Measurements from ENCODE around the gene LCN1. TPM values are rescaled to one million over a fixed set of nuclear protein-coding genes. Genes with fewer than 3 reads are reported as not detected.
"Not testable (repeated sequence)": the region's sequence is repeated elsewhere in the genome, so short reads cannot be mapped to it uniquely, and the experiment has no call there.

The LCN1 gene
- polyA plus RNA-seq, 4 donors: 0.22 TPM; not detected in 3

DNA sequence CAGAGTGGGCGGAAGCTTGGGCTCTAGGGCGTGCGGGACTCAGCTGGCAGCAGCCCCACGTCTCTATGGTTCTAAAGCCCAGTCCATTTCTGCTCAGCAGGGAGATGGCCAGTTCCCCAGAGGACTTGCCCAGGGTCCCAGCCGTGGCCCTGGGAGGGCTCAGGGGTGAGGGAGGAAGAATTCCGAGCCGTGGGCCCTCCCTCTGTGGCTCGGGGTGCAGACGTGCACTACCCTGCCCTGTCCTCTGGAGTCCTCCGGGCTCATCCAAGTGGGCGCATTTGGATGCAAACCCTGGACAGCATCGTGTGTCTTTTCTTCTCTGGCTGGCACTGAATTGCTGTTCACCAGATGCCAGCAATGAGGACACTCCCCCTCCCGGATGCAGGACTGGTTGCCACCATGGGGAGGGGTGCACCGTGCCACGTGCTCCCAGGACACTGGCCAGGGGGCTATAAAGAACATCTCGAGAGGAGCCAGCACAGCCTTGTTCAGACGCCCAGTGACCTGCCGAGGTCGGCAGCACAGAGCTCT lies 24.5 kb downstream of the LCN1 start, which contains the start of gene OBP2A:
Gene OBP2A (plus strand): TSS at position 481 of the 531 bp plus-strand sequence. CDS start 55 bp downstream, outside the sequence.
- DNase-seq (ENCODE audit: low read depth in 4 of 4, low spot score in 2 of 4): not testable (repeated sequence)

- DNase-seq (ENCODE audit: low read depth in 4 of 4, low spot score in 2 of 4): not testable (repeated sequence)
Observed at GRCh38 chr9:135546792-135547617, 25.8 kb downstream of the LCN1 start.

DNA sequence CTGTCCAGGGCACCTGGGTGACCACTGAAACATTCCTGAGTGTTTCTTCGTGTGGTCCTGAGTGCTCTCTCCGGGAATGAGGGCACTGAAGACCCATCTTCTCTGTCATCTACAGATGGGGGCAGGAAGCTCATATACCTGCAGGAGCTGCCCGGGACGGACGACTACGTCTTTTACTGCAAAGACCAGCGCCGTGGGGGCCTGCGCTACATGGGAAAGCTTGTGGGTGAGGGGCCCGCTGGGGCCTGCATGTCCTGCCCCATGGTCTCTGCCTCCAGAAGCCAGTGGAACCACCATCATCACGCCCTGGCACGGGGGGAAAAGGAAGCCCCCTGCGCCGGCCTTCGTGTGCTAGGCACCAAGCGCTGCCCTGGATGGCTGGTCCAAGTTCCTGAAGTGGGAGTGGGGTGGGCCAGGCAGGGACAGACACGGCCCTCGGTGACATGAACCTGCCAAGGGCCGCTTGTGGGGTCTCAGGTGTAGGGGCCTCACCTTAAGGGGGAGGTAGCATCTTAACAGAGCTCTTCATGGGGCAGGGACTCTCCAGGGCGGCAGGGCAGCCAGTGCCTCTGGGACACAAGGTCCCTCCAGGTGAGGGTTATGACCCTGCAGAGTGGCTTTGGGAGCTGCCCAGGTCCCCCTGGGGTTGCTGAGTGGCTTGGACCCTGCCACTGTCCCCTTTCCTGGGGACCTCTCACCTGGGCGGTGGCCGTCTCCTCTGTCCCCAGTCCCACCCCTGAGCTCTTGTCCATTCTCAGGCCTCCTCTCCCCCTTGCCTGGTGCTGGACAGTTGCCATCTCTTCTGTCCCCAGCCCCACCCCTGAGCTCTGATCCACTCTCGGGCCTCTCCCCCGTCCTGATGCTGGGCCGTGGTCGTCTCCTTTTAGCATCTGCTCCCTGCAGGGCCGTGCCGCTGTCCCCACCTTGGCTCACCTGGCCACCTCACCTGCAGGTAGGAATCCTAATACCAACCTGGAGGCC lies 26.8 kb downstream of the LCN1 start:
- no peak for DNase-seq (ENCODE audit: low read depth in 4 of 4, low spot score in 2 of 4)

- not testable (repeated sequence) for DNase-seq (ENCODE audit: low read depth in 4 of 4, low spot score in 2 of 4)
Observed at GRCh38 chr9:135549478-135550343, 28.5 kb downstream of the LCN1 start.

- no peak for DNase-seq (ENCODE audit: low read depth in 4 of 4, low spot score in 2 of 4)
Observed at GRCh38 chr9:135550344-135550918, 29.2 kb downstream of the LCN1 start.

- DNase-seq (ENCODE audit: low read depth in 4 of 4, low spot score in 2 of 4): no peak
Observed at GRCh38 chr9:135551031-135551430, 29.8 kb downstream of the LCN1 start.

DNA sequence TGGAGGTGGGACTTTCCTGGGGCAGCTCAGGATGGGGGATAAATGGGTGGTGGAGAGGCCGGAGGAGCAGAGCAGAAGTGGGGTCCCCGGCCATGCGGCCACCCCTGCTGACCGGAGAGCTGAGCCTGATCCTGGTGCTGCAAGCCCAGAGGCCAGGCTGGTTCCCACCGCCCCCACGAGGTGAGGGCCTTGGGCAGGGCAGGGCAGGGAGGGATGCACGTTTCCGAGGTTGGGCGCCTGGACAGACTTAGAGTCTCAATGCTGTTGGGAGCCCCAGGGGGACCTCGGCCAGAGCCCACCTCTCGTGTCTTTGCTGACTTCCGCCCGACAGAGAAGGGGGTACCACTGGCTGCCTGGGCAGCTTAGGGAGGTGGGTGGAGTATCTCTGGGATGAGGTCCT lies 30.2 kb downstream of the LCN1 start:
- DNase-seq (ENCODE audit: low read depth in 4 of 4, low spot score in 2 of 4): no peak

DNA sequence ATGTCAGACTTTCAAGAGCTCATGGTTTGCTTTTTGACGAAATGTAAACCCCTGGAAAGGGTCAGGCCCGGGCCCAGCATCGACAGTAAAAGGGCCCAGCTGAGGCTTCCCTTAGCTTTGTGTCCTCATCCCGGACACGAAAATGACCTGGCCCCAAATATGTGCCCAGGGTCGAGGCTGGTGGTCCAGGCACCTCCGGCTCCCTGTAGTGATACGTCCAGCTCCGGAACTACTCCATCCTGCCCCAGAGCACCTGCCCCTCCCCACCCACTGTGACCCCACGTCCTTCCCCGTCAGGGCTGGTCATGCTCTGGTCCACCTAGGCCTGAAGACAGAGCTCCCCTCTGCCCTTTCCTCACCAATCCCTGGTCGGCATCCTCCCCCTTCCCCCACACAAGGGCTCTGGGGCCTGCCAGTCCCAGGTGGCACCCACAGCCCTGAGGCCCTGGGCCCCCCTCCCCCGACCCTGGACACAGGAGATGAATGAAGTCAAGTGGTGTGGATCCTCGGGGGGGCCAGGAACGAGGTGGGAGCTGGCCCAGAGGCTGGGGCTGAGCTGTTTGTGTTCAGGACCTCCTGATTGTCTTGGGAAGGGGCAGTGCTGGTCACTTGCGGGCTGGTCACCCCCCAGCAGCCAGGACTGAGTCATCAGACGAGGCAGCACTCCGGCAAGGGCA lies 30.9 kb downstream of the LCN1 start:
- DNase-seq (ENCODE audit: low read depth in 4 of 4, low spot score in 2 of 4): no peak

DNA sequence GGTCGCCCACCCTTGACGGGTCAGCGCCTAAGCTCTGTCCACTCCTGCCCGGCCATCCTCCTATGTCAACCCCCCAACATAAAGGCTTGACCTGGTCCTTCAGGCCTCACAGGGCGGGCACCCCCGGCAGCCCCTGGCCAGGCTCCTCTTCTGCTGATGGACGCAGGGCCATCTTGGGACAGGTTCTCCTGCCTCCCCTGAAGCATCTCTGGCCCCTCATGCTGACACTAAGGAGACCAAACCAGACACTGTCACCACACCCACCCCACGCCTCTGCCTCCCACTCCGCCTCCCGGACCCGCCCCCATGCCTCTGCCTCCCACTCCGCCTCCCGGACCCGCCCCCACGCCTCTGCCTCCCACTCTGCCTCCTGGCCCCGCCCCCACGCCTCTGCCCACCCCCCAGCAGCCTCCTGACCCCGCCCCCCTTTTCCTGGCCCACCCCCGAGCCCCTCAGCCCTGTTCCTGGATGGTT lies 31.5 kb downstream of the LCN1 start:
- DNase-seq (ENCODE audit: low read depth in 4 of 4, low spot score in 2 of 4): no peak

GRCh38 chr9:135554718-135555117 lies 33.5 kb downstream of the LCN1 start:
- no peak for DNase-seq (ENCODE audit: low read depth in 4 of 4, low spot score in 2 of 4)

GRCh38 chr9:135555203-135555602 lies 34.0 kb downstream of the LCN1 start:
- no peak for DNase-seq (ENCODE audit: low read depth in 4 of 4, low spot score in 2 of 4)

GRCh38 chr9:135555910-135556309 lies 34.7 kb downstream of the LCN1 start:
- DNase-seq (ENCODE audit: low read depth in 4 of 4, low spot score in 2 of 4): no peak

DNA sequence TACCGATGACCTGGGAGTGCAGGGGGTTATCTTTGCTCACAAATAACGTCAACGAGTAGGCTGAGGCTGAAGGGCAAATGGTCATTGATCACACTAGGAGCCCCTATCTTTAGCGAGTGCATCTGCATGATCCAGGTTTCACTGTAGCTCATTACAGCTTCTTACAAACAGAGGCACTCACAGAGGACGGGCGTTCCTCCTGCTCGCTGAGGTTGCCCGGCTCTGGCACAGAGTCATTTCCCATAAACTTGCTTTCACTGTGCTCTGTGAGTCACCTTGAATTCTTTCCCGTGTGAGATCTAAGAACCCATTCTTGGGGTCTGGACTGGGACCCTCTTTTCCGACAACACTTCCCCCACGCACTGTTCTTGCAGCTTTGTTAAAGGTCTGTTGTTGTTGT lies 38.4 kb downstream of the LCN1 start:
- DNase-seq (ENCODE audit: low read depth in 4 of 4, low spot score in 2 of 4): no peak

DNA sequence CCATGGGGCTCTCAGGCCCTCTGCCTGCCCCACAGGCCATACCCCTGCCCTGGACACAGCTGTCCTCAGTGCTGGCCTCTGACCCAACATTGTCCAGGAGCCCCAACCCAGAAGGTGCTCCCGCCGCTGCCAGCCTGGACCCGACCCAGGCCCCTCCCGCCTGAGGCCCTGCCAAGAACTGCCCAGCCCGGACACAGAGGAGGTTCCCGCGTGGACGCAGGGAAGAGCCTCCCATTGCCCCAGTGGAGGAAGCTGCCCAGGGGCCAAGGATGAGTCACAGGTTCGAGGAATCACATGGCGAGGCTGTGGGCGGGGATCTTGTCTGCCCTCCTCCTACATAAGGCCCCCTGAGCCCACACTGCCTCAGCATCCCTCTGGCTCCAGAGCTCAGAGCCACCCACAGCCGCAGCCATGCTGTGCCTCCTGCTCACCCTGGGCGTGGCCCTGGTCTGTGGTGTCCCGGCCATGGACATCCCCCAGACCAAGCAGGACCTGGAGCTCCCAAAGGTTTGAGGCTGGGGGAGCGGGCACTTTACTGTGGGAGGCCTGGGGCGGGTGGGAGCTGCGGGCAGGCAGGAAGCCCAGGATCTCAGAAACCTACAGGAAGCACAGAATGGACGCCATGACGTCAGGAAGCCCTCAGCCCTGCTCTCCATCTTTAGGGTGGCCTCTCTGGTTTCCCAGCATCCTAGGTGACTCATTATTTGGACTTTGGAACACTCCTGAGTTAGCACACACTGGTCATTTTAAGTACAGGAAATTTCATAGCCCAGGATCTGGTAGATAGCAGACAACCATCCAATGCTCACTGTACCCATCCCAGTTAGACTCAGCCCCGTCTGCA lies 40.4 kb downstream of the LCN1 start, which contains the start of gene PAEP:
Gene PAEP (plus strand): TSS at position 366 of the 844 bp plus-strand sequence.
- no peak for DNase-seq (ENCODE audit: low read depth in 4 of 4, low spot score in 2 of 4)

DNA sequence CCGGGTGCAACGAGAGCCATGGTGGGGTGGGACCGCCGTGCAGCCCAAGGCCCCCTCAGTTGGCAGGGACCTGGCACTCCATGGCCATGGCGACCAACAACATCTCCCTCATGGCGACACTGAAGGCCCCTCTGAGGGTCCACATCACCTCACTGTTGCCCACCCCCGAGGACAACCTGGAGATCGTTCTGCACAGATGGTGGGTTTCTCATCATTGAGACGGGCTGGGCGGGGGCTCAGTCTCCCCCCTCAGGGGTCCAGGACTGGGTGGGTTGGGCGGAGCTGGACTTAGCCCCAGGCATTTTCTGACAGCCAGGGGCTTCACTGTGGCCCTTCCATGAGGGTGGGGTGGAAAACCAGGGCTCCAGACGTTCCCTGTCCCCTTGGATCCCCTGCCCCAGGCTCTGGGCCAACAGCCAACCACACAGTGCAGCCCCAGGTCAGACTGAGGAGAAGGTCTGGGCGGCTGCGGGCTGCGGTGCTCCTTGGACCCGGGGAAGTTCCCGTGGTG lies 41.0 kb downstream of the LCN1 start:
- no peak for DNase-seq (ENCODE audit: low read depth in 4 of 4, low spot score in 2 of 4)

- no peak for DNase-seq (ENCODE audit: low read depth in 4 of 4, low spot score in 2 of 4)
Observed at GRCh38 chr9:135563039-135563476, 41.8 kb downstream of the LCN1 start.

DNA sequence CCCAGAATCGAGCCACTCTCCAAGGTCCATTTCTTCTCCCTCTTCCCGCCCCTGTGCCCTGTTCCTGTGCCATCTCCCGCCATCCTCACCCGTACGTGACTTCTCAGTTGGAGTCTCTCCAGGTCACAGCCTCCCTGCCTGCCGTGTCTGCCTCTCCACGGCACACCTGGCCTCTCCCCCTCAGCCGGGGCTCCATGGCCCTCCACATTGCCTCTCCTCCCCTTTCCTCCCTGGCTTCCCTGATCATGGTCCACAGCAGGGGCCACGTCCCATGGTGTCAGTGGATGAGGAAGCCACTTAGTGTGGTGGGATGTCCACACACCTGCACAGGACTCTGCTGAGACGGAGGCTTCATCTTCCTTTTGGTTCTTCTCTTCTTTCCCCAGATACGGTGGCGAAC lies 42.6 kb downstream of the LCN1 start:
- no peak for DNase-seq (ENCODE audit: low read depth in 4 of 4, low spot score in 2 of 4)

GRCh38 chr9:135565141-135565628 lies 43.9 kb downstream of the LCN1 start:
- DNase-seq (ENCODE audit: low read depth in 4 of 4, low spot score in 2 of 4): no peak
